Body of pancreas (tissue), 4 donors: Measurements from ENCODE around the gene CLDN4. TPM values are rescaled to one million over a fixed set of nuclear protein-coding genes. Genes with fewer than 3 reads are reported as not detected.

Experiments used
- ATAC-seq: fragments of 150-250 bp; one replicate; pipeline ENCODE4 v1.9.1; 2016
- DNase-seq, 4 donors: peaks; one replicate each; pipeline ENCODE4 v3.0.0-alpha.2; 2019
- H3K27ac ChIP-seq, 4 donors: fragments of 200-600 bp; sonication (generic); 1 replicate in 3 of 4; 2 replicates in 1 of 4; pipeline versions ENCODE4 v1.5.1 to v1.6.1; 2016 to 2019; ENCODE audit warnings: mild to moderate bottlenecking in 1 of 4, mixed read lengths in 1 of 4, moderate library complexity in 1 of 4
- H3K27me3 ChIP-seq, 2 donors: fragments of 200-600 bp; sonication (generic); one replicate each; pipeline ENCODE4 v1.6.0; 2016; ENCODE audit warnings: mild to moderate bottlenecking in 1 of 2
- H3K36me3 ChIP-seq, 2 donors: fragments of 200-600 bp; sonication (generic); replicated peaks in 1 of 2; 2 replicates each; pipeline ENCODE4 v1.5.1; 2016; ENCODE audit warnings: low read depth in 2 of 2; ENCODE audit not compliant: insufficient read depth in 1 of 2
- H3K4me1 ChIP-seq: fragments of 200-600 bp; sonication (generic); one replicate; pipeline ENCODE4 v1.6.0; 2016
- H3K4me3 ChIP-seq, 2 donors: fragments of 200-600 bp; sonication (generic); 1 replicate in 1 of 2; 2 replicates in 1 of 2; pipeline ENCODE4 v1.5.1; 2016 to 2019
- H3K9me3 ChIP-seq, 3 donors: fragments of 200-600 bp; sonication (generic); 1 replicate in 2 of 3; 2 replicates in 1 of 3; pipeline ENCODE4 v1.5.1; 2016
- POLR2A ChIP-seq, 3 donors: fragments of 450-650 bp; IDR thresholded peaks; one replicate each; pipeline ENCODE4 v1.6.1; 2016; ENCODE audit warnings: antibody characterized with exemption in 3 of 3, mild to moderate bottlenecking in 2 of 3
- WGBS, 2 donors: methylation state at CpG; one replicate each; pipeline ENCODE4 v1.1.5; 2017; 5-methylcytosine and 5-hydroxymethylcytosine counted together
- intact Hi-C: fragments of 100-400 bp; cut with DNase I; formaldehyde crosslinking; loops from one replicate; pipeline ENCODE4 v1.15.1; 2023
- total RNA-seq, 2 donors: library from RNA; depleted of rRNA; stranded (reverse); fragments of >200 nt; gene quantifications; one replicate each; pipeline ENCODE4 v1.1.0, GENCODE V29; 2016
- TF ChIP-seq, protein P1 (sequence below), 7 experiments: fragments of 450-650 bp in 4 of 7; fragments of 200-600 bp in 3 of 7; sonication (generic) in 3 of 7; IDR thresholded peaks; one replicate each; pipeline ENCODE4 v1.5.1; 2016 to 2019; ENCODE audit warnings: antibody characterized with exemption in 7 of 7

CLDN4 gene
- total RNA-seq, 2 donors from 2014 or later = 65.6 to 76.8 TPM

DNA sequence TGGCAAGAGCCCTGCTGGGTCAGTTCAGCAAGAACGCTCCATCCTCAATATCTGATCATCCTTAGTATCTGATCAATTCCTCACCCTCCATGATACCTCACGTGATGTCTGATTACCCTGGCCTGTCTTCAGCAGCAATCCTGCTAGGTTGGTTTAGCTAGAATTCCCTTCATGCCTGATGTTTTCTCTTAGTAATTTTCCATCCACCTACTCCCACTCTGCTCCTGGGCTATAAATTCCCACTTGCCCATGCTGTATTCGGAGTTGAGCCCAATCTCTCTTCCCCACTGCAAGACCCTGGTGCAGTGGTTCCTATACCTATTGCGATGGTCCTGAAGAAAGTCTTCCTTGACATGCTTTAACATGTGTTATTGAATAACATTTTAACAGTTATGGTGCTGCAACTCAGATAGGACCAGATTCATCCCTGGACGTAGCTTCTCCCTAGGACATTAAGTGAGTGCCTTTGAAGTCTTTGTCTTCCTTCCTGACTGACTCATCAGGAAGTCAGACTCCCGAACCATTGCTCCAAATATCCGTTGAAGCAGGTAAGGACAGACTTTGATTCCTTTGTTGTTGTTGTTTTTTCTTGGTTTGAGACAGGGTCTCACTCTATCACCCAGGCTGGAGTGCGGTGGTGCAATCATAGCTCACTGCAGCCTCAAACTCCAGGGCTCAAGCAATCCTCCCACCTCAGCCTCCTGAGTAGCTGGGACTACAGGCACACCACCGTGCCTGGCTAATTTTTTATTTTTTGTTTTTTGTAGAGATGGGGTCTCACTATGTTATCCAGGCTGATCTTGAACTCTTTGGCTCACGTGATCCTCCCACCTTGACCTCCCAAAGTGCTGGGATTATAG, 31.3 kb upstream of the CLDN4 start:
- DNase-seq = no peak
- H3K9me3 ChIP-seq = no peaks in the 10 kb centered on the region
- ATAC-seq = no peak
- H3K36me3 ChIP-seq = no peaks in the 10 kb centered on the region
- no peaks in the 10 kb centered on the region for H3K27me3 ChIP-seq
- no peak overlapping the region for H3K27ac ChIP-seq
- intact Hi-C loops = no loop called here
- H3K4me1 ChIP-seq = peaks cover 3% of the 10 kb centered on the region
- WGBS, 2 donors = 76 to 81% methylated on average over 10 of the region's 10 CpGs
- no peak for TF ChIP-seq POLR2A (IDR thresholded peaks at IDR 0.05)
- TF ChIP-seq, protein P1, sequence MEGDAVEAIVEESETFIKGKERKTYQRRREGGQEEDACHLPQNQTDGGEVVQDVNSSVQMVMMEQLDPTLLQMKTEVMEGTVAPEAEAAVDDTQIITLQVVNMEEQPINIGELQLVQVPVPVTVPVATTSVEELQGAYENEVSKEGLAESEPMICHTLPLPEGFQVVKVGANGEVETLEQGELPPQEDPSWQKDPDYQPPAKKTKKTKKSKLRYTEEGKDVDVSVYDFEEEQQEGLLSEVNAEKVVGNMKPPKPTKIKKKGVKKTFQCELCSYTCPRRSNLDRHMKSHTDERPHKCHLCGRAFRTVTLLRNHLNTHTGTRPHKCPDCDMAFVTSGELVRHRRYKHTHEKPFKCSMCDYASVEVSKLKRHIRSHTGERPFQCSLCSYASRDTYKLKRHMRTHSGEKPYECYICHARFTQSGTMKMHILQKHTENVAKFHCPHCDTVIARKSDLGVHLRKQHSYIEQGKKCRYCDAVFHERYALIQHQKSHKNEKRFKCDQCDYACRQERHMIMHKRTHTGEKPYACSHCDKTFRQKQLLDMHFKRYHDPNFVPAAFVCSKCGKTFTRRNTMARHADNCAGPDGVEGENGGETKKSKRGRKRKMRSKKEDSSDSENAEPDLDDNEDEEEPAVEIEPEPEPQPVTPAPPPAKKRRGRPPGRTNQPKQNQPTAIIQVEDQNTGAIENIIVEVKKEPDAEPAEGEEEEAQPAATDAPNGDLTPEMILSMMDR (IDR thresholded peaks at IDR 0.05) = no peak
- no peak overlapping the region for H3K4me3 ChIP-seq

DNA sequence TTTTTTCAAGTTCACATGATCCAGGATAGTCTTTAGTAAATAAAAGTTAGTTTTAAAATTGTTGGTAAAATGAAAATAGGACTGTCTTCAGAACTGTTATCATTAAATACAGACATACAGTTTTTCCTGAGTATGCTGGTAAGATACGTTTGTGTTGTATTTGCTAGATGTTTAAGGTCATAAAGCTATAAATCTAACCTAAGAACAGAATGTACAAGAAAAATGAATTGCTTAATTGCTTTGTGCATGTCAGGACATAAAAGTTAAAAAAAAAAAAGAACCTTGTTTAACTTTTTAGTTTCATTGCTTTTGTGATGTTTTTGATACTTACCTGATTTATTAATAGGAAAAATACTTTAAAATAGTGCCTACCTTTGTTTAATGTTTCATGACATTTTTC, 29.2 kb upstream of the CLDN4 start:
- TF ChIP-seq, protein P1 (IDR thresholded peaks at IDR 0.05) = no peak
- TF ChIP-seq POLR2A (IDR thresholded peaks at IDR 0.05) = no peak
- Histone ChIP-seq H3K9me3 (no peaks in the 10 kb centered on the region), H3K27ac (no peak overlapping the region), H3K27me3 (no peaks in the 10 kb centered on the region), H3K4me3 (no peak overlapping the region), H3K4me1 (no peaks in the 10 kb centered on the region), H3K36me3 (no peaks in the 10 kb centered on the region)
- ATAC-seq (no peak), DNase-seq (no peak)
- 66 to 70% methylated on average over 1 of the region's 1 CpG for WGBS, 2 donors
- intact Hi-C loops = no loop called here

DNA sequence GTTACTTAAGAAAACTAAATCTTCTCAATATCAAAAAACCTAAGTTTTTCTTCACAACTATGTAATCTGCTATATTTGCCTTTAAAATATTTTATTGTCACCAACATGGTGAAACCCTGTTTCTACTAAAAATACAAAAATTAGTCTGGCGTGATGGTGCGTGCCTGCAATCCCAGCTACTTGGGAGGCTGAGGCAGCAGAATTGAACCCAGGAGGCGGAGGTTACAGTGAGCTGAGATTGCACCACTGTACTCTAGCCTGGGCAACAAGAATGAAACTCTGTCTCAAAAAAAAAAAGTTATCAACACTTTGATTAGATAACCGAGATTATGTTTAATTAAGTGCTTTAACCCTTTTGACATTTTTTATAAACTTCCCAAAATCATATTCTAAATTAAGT, 28.3 kb upstream of the CLDN4 start:
- Histone ChIP-seq H3K4me1 (no peaks in the 10 kb centered on the region), H3K9me3 (no peaks in the 10 kb centered on the region), H3K27ac (no peak overlapping the region), H3K36me3 (no peaks in the 10 kb centered on the region), H3K4me3 (no peak overlapping the region), H3K27me3 (no peaks in the 10 kb centered on the region)
- DNase-seq = no peak
- WGBS, 2 donors = 47 to 56% methylated on average over 4 of the region's 4 CpGs
- ATAC-seq = no peak
- TF ChIP-seq, protein P1 (IDR thresholded peaks at IDR 0.05) = no peak
- TF ChIP-seq POLR2A (IDR thresholded peaks at IDR 0.05) = no peak
- intact Hi-C loops = no loop called here

DNA sequence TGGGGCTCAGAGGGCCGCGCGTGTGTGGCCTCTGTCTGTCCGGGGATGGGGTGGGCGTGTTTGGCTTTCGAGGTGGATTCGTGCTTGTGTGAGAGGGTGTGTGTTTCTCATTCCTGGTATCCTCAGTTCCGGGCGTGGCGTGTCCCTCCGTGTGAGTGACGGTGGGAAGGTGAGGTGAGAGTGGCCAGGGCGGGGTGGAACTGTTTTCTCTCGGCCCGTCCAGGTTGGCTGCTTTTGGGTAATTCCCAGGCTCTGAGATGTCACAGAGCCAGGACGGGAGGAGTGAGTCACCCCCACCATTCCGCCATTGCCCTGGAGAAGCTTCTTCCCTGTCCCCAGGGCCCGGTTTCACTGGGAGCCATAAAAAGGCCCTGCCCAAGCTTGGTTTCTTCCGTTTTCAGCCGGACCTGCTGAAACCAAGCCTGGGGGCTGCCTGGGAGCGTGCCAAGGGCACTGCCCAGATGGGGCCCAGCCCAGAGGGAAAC, 21.3 kb upstream of the CLDN4 start:
- no peak for TF ChIP-seq POLR2A (IDR thresholded peaks at IDR 0.05)
- TF ChIP-seq, protein P1 (IDR thresholded peaks at IDR 0.05) = no peak
- Histone ChIP-seq H3K27me3 (no peaks in the 10 kb centered on the region), H3K4me1 (peaks cover 11% of the 10 kb centered on the region), H3K27ac (no peak overlapping the region), H3K9me3 (no peaks in the 10 kb centered on the region), H3K4me3 (no peak overlapping the region), H3K36me3 (no peaks in the 10 kb centered on the region)
- WGBS, 2 donors = 86 to 93% methylated on average over 4 to 19 of the region's 21 CpGs
- no peak for ATAC-seq
- intact Hi-C loops = loop anchor here (5.0 kb wide), 1 partner anchor 48 kb away; no protein-coding TSS in a partner anchor
- no peak for DNase-seq
